Thyroid gland (tissue), 4 donors: ENCODE measurements around the gene KANSL1.

ENCODE experiments used
- POLR2A ChIP-seq, 2 donors: fragments of 450-650 bp; IDR thresholded peaks; one replicate each; pipeline ENCODE4 v1.6.1; 2017; ENCODE audit warnings: antibody characterized with exemption in 2 of 2, mild to moderate bottlenecking in 2 of 2, moderate library complexity in 1 of 2
- TF ChIP-seq, protein P1 (sequence below), 6 experiments: fragments of 200-600 bp in 3 of 6; fragments of 450-650 bp in 3 of 6; sonication (generic) in 3 of 6; IDR thresholded peaks; one replicate each; pipeline ENCODE4 v1.5.1; 2016 to 2019; ENCODE audit warnings: antibody characterized with exemption in 6 of 6, mild to moderate bottlenecking in 2 of 6, inconsistent platforms in 1 of 6, moderate library complexity in 1 of 6

- no peak for TF ChIP-seq POLR2A (IDR thresholded peaks at IDR 0.05)
- TF ChIP-seq, protein P1, sequence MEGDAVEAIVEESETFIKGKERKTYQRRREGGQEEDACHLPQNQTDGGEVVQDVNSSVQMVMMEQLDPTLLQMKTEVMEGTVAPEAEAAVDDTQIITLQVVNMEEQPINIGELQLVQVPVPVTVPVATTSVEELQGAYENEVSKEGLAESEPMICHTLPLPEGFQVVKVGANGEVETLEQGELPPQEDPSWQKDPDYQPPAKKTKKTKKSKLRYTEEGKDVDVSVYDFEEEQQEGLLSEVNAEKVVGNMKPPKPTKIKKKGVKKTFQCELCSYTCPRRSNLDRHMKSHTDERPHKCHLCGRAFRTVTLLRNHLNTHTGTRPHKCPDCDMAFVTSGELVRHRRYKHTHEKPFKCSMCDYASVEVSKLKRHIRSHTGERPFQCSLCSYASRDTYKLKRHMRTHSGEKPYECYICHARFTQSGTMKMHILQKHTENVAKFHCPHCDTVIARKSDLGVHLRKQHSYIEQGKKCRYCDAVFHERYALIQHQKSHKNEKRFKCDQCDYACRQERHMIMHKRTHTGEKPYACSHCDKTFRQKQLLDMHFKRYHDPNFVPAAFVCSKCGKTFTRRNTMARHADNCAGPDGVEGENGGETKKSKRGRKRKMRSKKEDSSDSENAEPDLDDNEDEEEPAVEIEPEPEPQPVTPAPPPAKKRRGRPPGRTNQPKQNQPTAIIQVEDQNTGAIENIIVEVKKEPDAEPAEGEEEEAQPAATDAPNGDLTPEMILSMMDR (IDR thresholded peaks at IDR 0.05), result no peak
Observed at GRCh38 chr17:46200197-46200596, 7.0 kb upstream of the KANSL1 start.
